Activated CD8-positive, alpha-beta memory T cell treated with anti-CD3 and anti-CD28 coated beads for 36 hours (primary cell): ENCODE measurements around the gene PTPRT. TPM values are rescaled to one million over a fixed set of nuclear protein-coding genes. Genes with fewer than 3 reads are reported as not detected.

Source experiments
- CTCF ChIA-PET: fragments of 350-600 bp; sonication (Branson Sonifier 250); formaldehyde crosslinking; loops from one replicate; lab custom pipeline; 2021; ENCODE audit warnings: antibody characterized with exemption; lab: Charles Lee
- POLR2A ChIA-PET: fragments of 350-600 bp; sonication (Branson Sonifier 250); formaldehyde crosslinking; loops from one replicate; lab custom pipeline; 2021; ENCODE audit warnings: antibody characterized with exemption; lab: Charles Lee
- total RNA-seq, 2 experiments: library from RNA; stranded (reverse); gene quantifications; one replicate each; pipeline ENCODE4 v1.2.3, GENCODE V29; 2021

PTPRT gene
- total RNA-seq, 2 experiments from 2014 or later: not detected

DNA sequence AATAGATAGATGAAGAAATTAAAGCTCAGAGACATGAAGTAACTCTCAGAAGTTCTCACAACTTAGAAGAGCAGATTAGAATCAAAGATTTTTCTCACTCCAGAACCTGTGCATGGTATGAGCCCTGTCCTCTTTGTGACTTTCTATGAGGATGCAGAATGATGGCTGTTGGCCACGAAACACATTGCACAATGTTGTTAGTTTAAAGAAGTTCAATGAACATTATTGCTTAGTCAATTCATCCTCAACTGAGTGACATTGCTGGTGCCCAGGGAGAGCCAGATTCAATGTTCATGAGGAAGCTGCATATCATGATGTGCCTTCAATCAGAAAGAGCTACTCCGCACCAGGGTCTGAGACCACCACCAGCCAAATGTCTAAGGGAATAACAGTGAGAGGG is 633.1 kb downstream of the PTPRT start:
- POLR2A ChIA-PET: no interaction called here
- CTCF ChIA-PET: no interaction called here

DNA sequence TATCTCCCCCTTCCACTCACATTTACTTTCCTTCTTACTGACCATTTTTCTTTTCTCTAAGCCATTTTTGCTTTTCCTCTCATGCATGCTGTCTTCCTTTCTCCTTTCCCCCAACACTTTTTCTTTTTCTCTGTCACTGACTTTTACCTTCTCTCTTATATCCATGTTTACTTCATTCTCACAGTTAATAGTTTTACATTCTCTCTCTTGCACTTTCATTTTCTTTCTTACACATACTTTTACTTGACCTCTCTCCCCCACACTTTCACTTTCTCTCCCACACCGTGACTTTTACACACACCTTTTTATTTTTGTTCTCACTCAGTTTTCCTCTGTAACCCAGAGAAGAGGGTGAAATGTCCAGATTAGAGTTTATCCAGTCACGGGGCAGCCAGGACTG is 636.3 kb downstream of the PTPRT start:
- ChIA-PET POLR2A (no interaction called here), CTCF (no interaction called here)

DNA sequence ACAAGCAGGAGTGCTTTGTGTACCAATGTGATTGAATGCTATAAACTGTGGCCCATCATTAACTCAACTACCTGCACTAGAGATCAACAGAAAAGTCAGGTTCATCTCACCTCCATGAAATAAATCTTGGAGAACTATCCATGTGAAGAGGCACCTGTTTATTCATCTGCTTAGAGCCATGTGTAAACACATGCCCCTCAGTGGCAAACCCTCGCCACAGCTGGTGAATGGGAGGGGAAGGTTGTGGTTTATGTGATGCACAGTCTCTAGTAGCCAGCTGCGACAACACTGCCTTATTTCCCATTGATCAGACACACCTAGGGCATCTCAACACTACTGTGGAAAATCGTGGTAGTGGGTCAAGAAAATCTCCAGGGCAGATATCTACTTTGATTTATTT is 640.2 kb downstream of the PTPRT start:
- ChIA-PET CTCF (no interaction called here), POLR2A (no interaction called here)

- POLR2A ChIA-PET: no interaction called here
- CTCF ChIA-PET: no interaction called here
Measured at GRCh38 chr20:42544926-42545325, 644.8 kb downstream of the PTPRT start.

DNA sequence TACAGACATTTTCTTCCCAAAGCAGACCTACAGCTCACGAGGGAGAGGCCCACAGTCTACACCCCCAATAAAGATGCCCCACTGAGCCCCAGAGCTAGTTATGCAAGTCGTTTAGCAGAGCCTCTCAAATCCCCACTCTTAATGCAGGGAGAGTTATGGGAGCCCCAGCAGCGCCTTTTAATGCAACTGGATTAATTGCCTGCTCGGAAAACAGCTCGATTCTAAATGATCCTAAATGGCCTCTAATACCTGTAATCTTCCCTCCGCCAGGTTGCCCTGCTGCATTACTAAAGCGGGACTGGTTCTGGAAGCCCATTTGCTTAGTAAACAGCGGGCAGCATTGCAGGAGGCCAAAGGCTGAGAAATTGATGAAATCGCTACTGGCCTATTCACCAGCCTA is 656.9 kb downstream of the PTPRT start:
- POLR2A ChIA-PET: no interaction called here
- CTCF ChIA-PET: no interaction called here

GRCh38 chr20:42531508-42531961 is 658.2 kb downstream of the PTPRT start:
- ChIA-PET CTCF (no interaction called here), POLR2A (no interaction called here)

DNA sequence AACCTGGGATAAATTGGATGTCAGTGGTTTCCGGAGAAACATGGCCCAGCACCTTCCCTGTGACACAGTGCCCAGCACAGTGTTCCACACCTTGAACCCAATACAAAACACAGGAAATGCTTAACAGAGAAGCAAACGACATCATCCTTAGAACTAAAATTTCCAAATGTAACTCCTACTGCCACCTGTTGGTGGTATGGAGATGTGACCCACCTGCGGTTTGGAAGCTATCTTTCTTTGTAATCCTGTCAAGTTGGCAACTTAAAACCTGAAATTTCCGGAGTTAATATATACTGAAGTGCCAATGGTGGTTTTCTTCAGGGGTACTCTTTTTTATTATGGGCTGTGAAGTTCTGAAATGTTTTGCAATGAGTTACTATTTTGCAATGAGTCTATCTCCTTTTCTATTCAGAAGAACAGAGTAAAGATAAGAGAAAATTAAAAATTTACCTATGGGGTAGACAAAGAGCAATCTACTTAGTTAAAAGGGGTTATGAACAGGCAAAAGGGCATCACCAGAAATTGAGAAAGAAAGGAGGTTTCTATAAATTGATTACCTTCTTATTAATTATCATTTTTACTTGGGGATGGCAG is 658.8 kb downstream of the PTPRT start:
- POLR2A ChIA-PET: no interaction called here
- CTCF ChIA-PET: no interaction called here

- CTCF ChIA-PET: no interaction called here
- POLR2A ChIA-PET: no interaction called here
Measured at GRCh38 chr20:42530191-42530590, 659.5 kb downstream of the PTPRT start.

GRCh38 chr20:42524058-42524457 is 665.6 kb downstream of the PTPRT start:
- POLR2A ChIA-PET: no interaction called here
- CTCF ChIA-PET: no interaction called here

DNA sequence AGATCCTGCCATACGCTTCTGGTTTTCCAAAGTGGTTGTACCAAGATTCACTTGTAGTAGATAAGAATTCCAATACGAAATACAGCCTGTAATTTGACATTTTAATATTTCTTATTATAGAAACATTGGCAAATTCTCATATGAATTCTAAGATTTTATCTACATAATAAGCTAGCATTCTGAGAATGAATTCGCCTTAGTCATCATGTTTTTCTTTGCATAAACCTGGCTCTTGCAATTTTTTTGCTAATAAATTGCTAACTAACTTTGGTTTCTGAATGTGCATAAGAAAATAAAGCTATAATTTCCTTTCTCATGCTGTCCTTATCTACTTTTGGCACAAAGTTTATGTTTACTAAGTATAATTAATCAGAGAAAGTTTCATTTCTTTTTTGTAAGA is 673.0 kb downstream of the PTPRT start:
- CTCF ChIA-PET: no interaction called here

DNA sequence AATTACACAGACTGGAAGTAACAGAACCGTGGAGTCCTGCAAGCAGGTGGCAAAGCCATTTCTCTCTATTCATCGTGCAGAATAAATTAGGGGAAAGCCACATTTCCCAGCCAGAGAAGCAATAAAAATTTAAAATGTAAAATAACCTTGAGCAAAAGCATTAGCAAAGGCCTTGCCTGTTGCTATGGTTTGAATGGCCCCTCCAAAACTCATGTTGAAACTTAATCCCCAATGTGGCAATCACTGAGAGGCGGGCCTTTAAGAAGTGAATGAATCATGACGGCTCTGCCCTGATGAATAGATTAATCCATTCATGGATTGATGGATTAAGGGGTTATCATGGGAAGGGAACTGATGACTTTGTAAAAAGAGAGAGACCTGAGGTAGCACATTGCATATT is 679.0 kb downstream of the PTPRT start:
- CTCF ChIA-PET: no interaction called here
- POLR2A ChIA-PET: no interaction called here

More for the DNA sequence above, 673.0 kb downstream of the PTPRT start:
- POLR2A ChIA-PET: no interaction called here

DNA sequence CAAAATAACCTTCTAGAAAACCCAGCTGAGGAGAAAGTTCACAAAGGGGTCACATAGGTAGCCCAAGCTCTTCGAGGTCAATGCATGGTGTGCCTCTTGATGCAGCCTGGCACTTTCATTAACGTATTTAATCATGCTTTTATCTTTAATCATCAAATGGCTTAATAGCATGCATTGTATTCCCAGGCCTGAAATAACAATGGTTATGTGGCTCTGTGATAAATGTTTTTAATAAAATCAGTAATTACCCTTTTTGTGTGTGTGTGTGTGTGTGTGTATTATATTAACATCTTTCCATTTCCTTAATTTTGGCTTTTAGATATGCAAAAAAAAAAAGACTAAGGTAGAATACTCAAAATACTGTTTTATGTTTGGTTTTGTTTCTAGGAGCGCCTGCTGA is 681.8 kb downstream of the PTPRT start:
- ChIA-PET CTCF (no interaction called here), POLR2A (interaction anchor here (0.6 kb wide), 1 partner anchor 806 kb away, joined by 3 read pairs; no protein-coding TSS in a partner anchor)

DNA sequence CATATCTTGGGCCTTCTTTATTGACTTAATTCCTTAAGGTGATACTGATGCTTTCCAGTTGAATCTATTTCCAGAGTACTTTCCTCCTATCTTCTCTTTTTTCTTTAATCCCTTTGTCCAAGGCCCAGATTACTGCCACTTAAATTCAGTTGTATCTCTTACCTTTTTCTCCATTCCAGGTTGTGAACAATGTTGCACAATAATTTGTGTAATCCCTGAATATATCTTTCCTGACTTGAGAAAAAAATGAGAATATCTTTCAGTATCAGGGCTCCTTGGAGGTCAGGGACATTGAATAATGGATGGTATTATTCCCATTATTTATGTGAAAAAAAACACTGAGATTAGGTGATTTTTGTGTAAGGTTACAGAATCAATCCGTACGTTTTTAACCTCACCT is 683.3 kb downstream of the PTPRT start:
- ChIA-PET POLR2A (no interaction called here), CTCF (no interaction called here)

- CTCF ChIA-PET: no interaction called here
- POLR2A ChIA-PET: no interaction called here
Measured at GRCh38 chr20:42502591-42502990, 687.1 kb downstream of the PTPRT start.

- POLR2A ChIA-PET: no interaction called here
- CTCF ChIA-PET: no interaction called here
Measured at GRCh38 chr20:42496595-42496994, 693.1 kb downstream of the PTPRT start.

DNA sequence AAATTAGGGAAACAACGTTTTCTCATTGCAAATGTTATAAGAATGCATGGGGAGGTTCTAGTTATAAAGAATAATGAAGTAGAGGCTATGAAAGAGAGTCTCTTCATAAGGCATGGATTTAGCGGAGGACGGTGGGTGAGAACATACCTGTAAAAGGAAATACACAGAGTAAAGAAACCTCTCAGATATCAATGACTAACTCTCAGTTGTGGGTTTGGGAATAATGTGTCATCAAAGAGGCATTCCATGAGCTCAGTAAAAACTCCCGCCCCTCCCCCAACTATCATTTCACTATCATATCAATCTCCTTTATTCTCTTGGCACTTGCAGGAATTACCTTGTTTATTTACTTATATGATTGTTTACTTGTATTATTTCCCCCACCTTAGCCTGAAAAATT is 695.4 kb downstream of the PTPRT start:
- CTCF ChIA-PET: no interaction called here
- POLR2A ChIA-PET: no interaction called here

DNA sequence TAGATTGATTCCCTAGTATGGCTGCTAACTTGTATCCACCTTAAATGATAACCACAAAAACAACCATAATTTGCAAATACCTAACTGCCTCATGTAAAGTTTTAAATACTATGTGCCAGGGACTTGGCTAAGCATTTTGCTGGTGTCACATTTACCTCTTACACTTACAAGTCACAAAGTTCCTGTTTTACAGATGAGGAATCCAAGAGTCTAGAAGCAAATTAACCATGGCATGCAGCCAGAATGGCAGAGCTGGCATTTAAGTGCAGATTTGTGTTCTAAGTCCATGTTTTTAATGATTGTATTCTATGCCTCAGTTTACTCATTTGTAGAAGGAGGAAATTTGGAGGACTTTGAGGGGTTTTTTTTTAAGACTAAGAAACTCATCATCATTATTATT is 696.7 kb downstream of the PTPRT start:
- CTCF ChIA-PET: no interaction called here
- POLR2A ChIA-PET: no interaction called here

- POLR2A ChIA-PET: no interaction called here
- CTCF ChIA-PET: no interaction called here
Measured at GRCh38 chr20:42492290-42492689, 697.4 kb downstream of the PTPRT start.

GRCh38 chr20:42485556-42485955 is 704.1 kb downstream of the PTPRT start:
- CTCF ChIA-PET: no interaction called here
- POLR2A ChIA-PET: no interaction called here

DNA sequence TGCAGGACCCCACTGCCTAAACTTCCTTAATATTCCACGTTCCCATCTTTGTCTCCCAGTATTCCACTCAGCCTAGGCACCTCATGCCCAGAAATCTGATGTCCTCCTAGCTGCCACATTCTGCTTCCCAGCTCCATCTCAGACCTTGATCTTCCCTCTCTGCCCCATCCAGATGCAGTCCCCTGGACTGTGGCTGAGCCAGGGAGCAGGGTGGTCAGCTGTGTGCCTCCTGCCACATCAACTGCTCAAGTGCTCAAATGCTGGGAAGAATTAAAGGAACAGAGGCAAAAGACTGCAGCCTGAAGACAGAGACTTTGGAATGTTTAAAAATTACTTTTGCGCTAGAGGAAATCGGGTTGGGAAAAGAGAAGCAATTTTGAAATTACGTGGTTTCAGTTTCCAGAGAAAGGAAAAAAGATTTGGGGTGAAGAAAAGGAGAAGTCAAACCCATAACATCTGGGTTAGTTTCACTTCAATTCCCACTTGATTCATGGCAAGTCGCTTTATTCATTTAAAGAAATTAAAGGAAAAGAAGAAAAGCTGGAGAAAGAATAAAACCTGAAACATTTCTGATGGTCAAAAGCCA is 704.8 kb downstream of the PTPRT start:
- CTCF ChIA-PET: no interaction called here
- POLR2A ChIA-PET: no interaction called here

- CTCF ChIA-PET: no interaction called here
Measured at GRCh38 chr20:42484335-42484734, 705.4 kb downstream of the PTPRT start.

More at GRCh38 chr20:42484335-42484734, 705.4 kb downstream of the PTPRT start:
- POLR2A ChIA-PET: no interaction called here
